Measurements from ENCODE around the gene NDRG4. TPM values are rescaled to one million over a fixed set of nuclear protein-coding genes. Genes with fewer than 3 reads are reported as not detected.
A peak's percentile ranks its signal among the peaks of the same experiment; 100 is the strongest.

NDRG4 gene
- total RNA-seq, 4 donors from 2014 or later: 29.7 to 97.2 (median 64.0) TPM

GRCh38 chr16:58515871-58516767 lies 16.2 kb downstream of the NDRG4 start:
- intact Hi-C loops (cut with DNase I; ENCODE audit: low total_unique reads): no loop called here
- H3K4me3 ChIP-seq (ENCODE audit: low read depth, poor library complexity, severe bottlenecking): peak overlapping the region; percentile 87
- no peak for DNase-seq (ENCODE audit: low spot score in 2 of 2)
- WGBS, 2 donors: 17 to 53% methylated on average over 13 to 33 of the region's 66 CpGs
- TF ChIP-seq CTCF (IDR thresholded peaks at IDR 0.05): no peak

- no peak for DNase-seq (ENCODE audit: low spot score in 2 of 2)
- TF ChIP-seq POLR2A (IDR thresholded peaks at IDR 0.05) (no peak), CTCF (IDR thresholded peaks at IDR 0.05) (no peak)
- WGBS, 2 donors: 81 to 82% methylated on average over 4 of the region's 4 CpGs
- H3K4me3 ChIP-seq (ENCODE audit: low read depth, poor library complexity, severe bottlenecking): no peak overlapping the region
- intact Hi-C loops (cut with DNase I; ENCODE audit: low total_unique reads): no loop called here
Observed at GRCh38 chr16:58516768-58517107, 16.8 kb downstream of the NDRG4 start.

- intact Hi-C loops (cut with DNase I; ENCODE audit: low total_unique reads): no loop called here
- no peak for DNase-seq (ENCODE audit: low spot score in 2 of 2)
- TF ChIP-seq CTCF (IDR thresholded peaks at IDR 0.05) (no peak), POLR2A (IDR thresholded peaks at IDR 0.05) (no peak)
- H3K4me3 ChIP-seq (ENCODE audit: low read depth, poor library complexity, severe bottlenecking): no peak overlapping the region
- WGBS, 2 donors: 72% methylated on average over 8 of the region's 8 CpGs
Observed at GRCh38 chr16:58518083-58518979, 18.4 kb downstream of the NDRG4 start.

- DNase-seq (ENCODE audit: low spot score in 2 of 2): no peak
- no peak overlapping the region for H3K4me3 ChIP-seq (ENCODE audit: low read depth, poor library complexity, severe bottlenecking)
- intact Hi-C loops (cut with DNase I; ENCODE audit: low total_unique reads): no loop called here
- 67% methylated on average over 1 of the region's 1 CpG for WGBS, 2 donors
- TF ChIP-seq POLR2A (IDR thresholded peaks at IDR 0.05) (no peak), CTCF (IDR thresholded peaks at IDR 0.05) (no peak)
Observed at GRCh38 chr16:58518980-58519368, 19.0 kb downstream of the NDRG4 start.

- no peak for DNase-seq (ENCODE audit: low spot score in 2 of 2)
- H3K4me3 ChIP-seq (ENCODE audit: low read depth, poor library complexity, severe bottlenecking): no peak overlapping the region
- intact Hi-C loops (cut with DNase I; ENCODE audit: low total_unique reads): no loop called here
- TF ChIP-seq CTCF (IDR thresholded peaks at IDR 0.05) (no peak), POLR2A (IDR thresholded peaks at IDR 0.05) (no peak)
Observed at GRCh38 chr16:58519707-58520106, 19.8 kb downstream of the NDRG4 start.
